UCSD-AML1 (cell line): ENCODE measurements around the gene PIM2.

Experiments
- DNase-seq: peaks from one replicate; lab custom pipeline; 2025; ENCODE audit not compliant: unreplicated experiment; lab: John Stamatoyannopoulos, UW

The PIM2 gene

GRCh38 chrX:48918643-48919340, at the start of gene PIM2:
Gene PIM2, minus strand, starts transcription at chrX:48919024. Its CDS starts 190 bp downstream, at chrX:48918834.
- peak; percentile 86 for DNase-seq

GRCh38 chrX:48968377-48968776, 49.6 kb upstream of the PIM2 start:
- DNase-seq: no peak

- DNase-seq: no peak
Measured at GRCh38 chrX:48966796-48967579, 48.2 kb upstream of the PIM2 start.

- no peak for DNase-seq
Measured at GRCh38 chrX:48965959-48966358, 47.1 kb upstream of the PIM2 start.

GRCh38 chrX:48961585-48962091, 42.8 kb upstream of the PIM2 start:
- peak; percentile 41 for DNase-seq

- no peak for DNase-seq
Measured at GRCh38 chrX:48960291-48960690, 41.5 kb upstream of the PIM2 start.

GRCh38 chrX:48958635-48959094, 39.8 kb upstream of the PIM2 start:
- no peak for DNase-seq

GRCh38 chrX:48957827-48958634, 39.2 kb upstream of the PIM2 start:
- peak; percentile 92 for DNase-seq

- DNase-seq: peak; percentile 74
Measured at GRCh38 chrX:48957477-48957826, 38.6 kb upstream of the PIM2 start, which contains the start of gene OTUD5. Gene OTUD5, minus strand, starts transcription at chrX:48957607. Its CDS starts 37 bp downstream, at chrX:48957570.

- no peak for DNase-seq
Measured at GRCh38 chrX:48956728-48957414, 38.0 kb upstream of the PIM2 start.

- DNase-seq: no peak
Measured at GRCh38 chrX:48948589-48948988, 29.8 kb upstream of the PIM2 start.

- peak; percentile 53 for DNase-seq
Measured at GRCh38 chrX:48945517-48946348, 26.9 kb upstream of the PIM2 start.

GRCh38 chrX:48942895-48943294, 24.1 kb upstream of the PIM2 start:
- no peak for DNase-seq

- peak; percentile 37 for DNase-seq
Measured at GRCh38 chrX:48940404-48940955, 21.7 kb upstream of the PIM2 start.

GRCh38 chrX:48939524-48940228, 20.9 kb upstream of the PIM2 start:
- no peak for DNase-seq

GRCh38 chrX:48938721-48939425, 20.0 kb upstream of the PIM2 start:
- DNase-seq: no peak

- DNase-seq: peak; percentile 91
Measured at GRCh38 chrX:48937054-48937907, 18.5 kb upstream of the PIM2 start.
